ENCODE measurements around the gene ZNF763.
A peak's percentile ranks its signal among the peaks of the same experiment; 100 is the strongest.

ZNF763 gene

GRCh38 chr19:11964496-11964857 is 363 bp upstream of the ZNF763 start:
- Mint-ChIP-seq H3K4me1 (peaks cover 24% of the 10 kb centered on the region), H3K27ac (peak overlapping the region; percentile 60 to 93 (median 92)), H3K27me3 (ENCODE audit: low read depth) (no peaks in the 10 kb centered on the region), H3K9me3 (peaks cover 11% of the 10 kb centered on the region), H3K4me3 (peak overlapping the region; percentile 92 to 96 (median 95)), H3K36me3 (ENCODE audit: low read depth) (peaks cover 37% of the 10 kb centered on the region)
- no peak for TF ChIP-seq CTCF (IDR thresholded peaks at IDR 0.05; ENCODE audit: unreplicated experiment in 3 of 3)

- Mint-ChIP-seq H3K27ac (no peak overlapping the region), H3K4me3 (no peak overlapping the region), H3K9me3 (peaks cover 36% of the 10 kb centered on the region), H3K4me1 (peaks cover 10% of the 10 kb centered on the region), H3K36me3 (ENCODE audit: low read depth) (peaks cover 68% of the 10 kb centered on the region), H3K27me3 (ENCODE audit: low read depth) (no peaks in the 10 kb centered on the region)
- no peak for TF ChIP-seq CTCF (IDR thresholded peaks at IDR 0.05; ENCODE audit: unreplicated experiment in 3 of 3)
Observed at GRCh38 chr19:11970174-11970573, 5.3 kb downstream of the ZNF763 start.

DNA sequence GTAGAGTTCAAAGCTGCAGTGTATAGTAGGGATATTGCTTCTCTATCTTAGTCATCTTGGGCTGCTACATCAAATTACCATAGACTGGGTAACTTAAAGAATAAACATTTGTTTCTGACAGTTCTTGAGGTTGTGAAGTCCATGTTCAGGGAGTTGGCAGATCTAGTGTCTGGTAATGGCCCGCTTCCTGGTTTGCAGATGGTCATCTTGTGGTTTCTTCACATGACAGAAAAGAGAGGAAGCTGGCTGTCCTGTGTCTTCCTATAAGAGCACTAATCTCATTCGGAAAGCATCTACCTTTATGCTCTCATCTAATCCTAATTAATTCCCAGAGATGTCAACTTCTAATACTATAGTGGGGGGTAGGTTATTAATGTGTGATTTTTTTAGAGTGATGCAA is 6.2 kb downstream of the ZNF763 start:
- H3K4me1 Mint-ChIP-seq, result peaks cover 5% of the 10 kb centered on the region
- TF ChIP-seq CTCF (IDR thresholded peaks at IDR 0.05; ENCODE audit: unreplicated experiment in 3 of 3), result no peak
- no peak overlapping the region for H3K27ac Mint-ChIP-seq
- H3K4me3 Mint-ChIP-seq, result no peak overlapping the region
- no peaks in the 10 kb centered on the region for H3K27me3 Mint-ChIP-seq (ENCODE audit: low read depth)
- peaks cover 69% of the 10 kb centered on the region for H3K36me3 Mint-ChIP-seq (ENCODE audit: low read depth)
- peaks cover 43% of the 10 kb centered on the region for H3K9me3 Mint-ChIP-seq

- Mint-ChIP-seq H3K9me3 (peaks cover 56% of the 10 kb centered on the region), H3K27me3 (ENCODE audit: low read depth) (no peaks in the 10 kb centered on the region), H3K4me3 (no peak overlapping the region), H3K27ac (no peak overlapping the region), H3K4me1 (no peaks in the 10 kb centered on the region), H3K36me3 (ENCODE audit: low read depth) (peaks cover 83% of the 10 kb centered on the region)
- no peak for TF ChIP-seq CTCF (IDR thresholded peaks at IDR 0.05; ENCODE audit: unreplicated experiment in 3 of 3)
Observed at GRCh38 chr19:11973019-11973810, 8.4 kb downstream of the ZNF763 start.

DNA sequence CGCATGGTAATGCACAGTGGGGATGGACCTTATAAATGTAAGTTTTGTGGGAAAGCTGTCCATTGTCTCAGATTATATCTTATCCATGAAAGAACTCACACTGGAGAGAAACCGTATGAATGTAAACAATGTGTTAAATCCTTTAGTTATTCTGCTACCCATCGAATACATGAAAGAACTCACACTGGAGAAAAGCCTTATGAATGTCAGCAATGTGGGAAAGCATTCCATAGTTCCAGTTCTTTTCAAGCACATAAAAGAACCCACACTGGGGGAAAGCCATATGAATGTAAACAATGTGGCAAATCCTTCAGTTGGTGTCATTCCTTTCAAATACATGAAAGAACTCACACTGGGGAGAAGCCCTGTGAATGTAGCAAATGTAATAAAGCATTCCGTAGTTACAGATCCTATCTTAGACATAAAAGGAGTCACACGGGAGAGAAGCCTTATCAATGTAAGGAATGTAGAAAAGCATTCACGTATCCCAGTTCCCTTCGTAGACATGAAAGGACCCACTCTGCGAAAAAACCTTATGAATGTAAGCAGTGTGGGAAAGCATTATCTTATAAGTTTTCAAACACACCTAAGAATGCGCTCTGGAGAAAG is 13.8 kb downstream of the ZNF763 start:
- Mint-ChIP-seq H3K4me1 (no peaks in the 10 kb centered on the region), H3K36me3 (ENCODE audit: low read depth) (peaks cover 73% of the 10 kb centered on the region), H3K4me3 (no peak overlapping the region), H3K27me3 (ENCODE audit: low read depth) (no peaks in the 10 kb centered on the region), H3K9me3 (peaks cover 79% of the 10 kb centered on the region), H3K27ac (no peak overlapping the region)
- no peak for TF ChIP-seq CTCF (IDR thresholded peaks at IDR 0.05; ENCODE audit: unreplicated experiment in 3 of 3)

GRCh38 chr19:11979527-11979926 is 14.7 kb downstream of the ZNF763 start:
- Mint-ChIP-seq H3K9me3 (peaks cover 73% of the 10 kb centered on the region), H3K4me3 (no peak overlapping the region), H3K27ac (no peak overlapping the region), H3K27me3 (ENCODE audit: low read depth) (no peaks in the 10 kb centered on the region), H3K36me3 (ENCODE audit: low read depth) (peaks cover 67% of the 10 kb centered on the region), H3K4me1 (no peaks in the 10 kb centered on the region)
- TF ChIP-seq CTCF (IDR thresholded peaks at IDR 0.05; ENCODE audit: unreplicated experiment in 3 of 3), result no peak
